Measurements from ENCODE around the gene PLCH2. TPM values are rescaled to one million over a fixed set of nuclear protein-coding genes. Genes with fewer than 3 reads are reported as not detected.
A peak's percentile ranks its signal among the peaks of the same experiment; 100 is the strongest.

The PLCH2 gene
- total RNA-seq, 2 experiments from 2014 or later: 2.1 TPM

DNA sequence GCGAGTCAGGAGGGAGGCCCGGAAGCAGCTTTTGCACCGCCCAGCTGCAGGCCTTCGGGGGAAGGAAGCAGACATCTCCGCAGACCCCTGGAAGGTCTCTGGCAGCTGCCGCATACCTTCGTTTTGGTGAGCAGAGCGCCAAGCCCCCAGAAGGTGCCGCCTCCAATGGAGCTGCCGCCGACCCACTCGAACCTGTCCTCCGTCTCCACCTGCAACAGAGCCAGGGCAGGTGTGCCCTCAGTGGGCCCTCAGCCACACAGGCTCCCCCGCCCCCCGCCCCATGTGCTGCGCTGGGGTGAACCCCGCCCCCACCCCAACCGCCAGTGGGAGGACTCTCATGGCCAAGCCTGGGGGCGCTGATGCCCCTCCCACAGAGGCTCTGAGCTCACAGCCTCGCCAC lies 44.1 kb downstream of the PLCH2 start:
- CTCF ChIA-PET: no interaction called here
- peaks cover 31% of the 10 kb centered on the region for H3K4me1 Mint-ChIP-seq (ENCODE audit: low read depth)
- DNase-seq: no peak

DNA sequence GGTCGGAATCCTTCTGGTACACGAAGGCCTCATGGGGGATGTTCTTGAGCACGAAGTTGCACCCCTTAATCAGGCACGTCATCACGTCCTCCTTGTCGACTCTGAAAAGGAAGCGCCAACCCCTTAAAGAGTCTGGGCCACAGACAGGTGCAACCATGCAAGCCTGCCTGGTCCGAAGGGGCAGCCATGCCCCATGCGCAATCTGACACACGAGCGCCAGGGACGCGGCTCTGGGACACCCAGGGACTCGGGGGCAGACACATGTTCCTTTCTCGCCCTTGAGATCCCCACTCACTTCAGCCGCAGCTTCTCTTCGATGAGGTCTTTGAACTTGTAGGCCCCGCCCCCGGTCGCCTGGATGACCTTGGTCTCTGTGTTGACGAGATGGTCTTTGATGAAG lies 44.7 kb downstream of the PLCH2 start:
- Mint-ChIP-seq H3K4me1 (ENCODE audit: low read depth) (peaks cover 34% of the 10 kb centered on the region), H3K27me3 (ENCODE audit: low read depth) (no peaks in the 10 kb centered on the region), H3K9me3 (no peaks in the 10 kb centered on the region), H3K4me3 (no peak overlapping the region), H3K27ac (no peak overlapping the region), H3K36me3 (ENCODE audit: low read depth) (peaks cover 16% of the 10 kb centered on the region)
- intact Hi-C loops (cut with micrococcal nuclease): no loop called here
- CTCF ChIA-PET: no interaction called here
- no peak for DNase-seq

More for the DNA sequence above, 44.1 kb downstream of the PLCH2 start:
- no peaks in the 10 kb centered on the region for H3K9me3 Mint-ChIP-seq
- peaks cover 16% of the 10 kb centered on the region for H3K36me3 Mint-ChIP-seq (ENCODE audit: low read depth)
- no peak overlapping the region for H3K4me3 Mint-ChIP-seq
- intact Hi-C loops (cut with micrococcal nuclease): no loop called here
- no peaks in the 10 kb centered on the region for H3K27me3 Mint-ChIP-seq (ENCODE audit: low read depth)
- no peak overlapping the region for H3K27ac Mint-ChIP-seq

GRCh38 chr1:2522230-2522629 lies 46.1 kb downstream of the PLCH2 start:
- H3K4me1 Mint-ChIP-seq (ENCODE audit: low read depth): peaks cover 39% of the 10 kb centered on the region
- CTCF ChIA-PET: no interaction called here
- peaks cover 13% of the 10 kb centered on the region for H3K36me3 Mint-ChIP-seq (ENCODE audit: low read depth)
- intact Hi-C loops (cut with micrococcal nuclease): no loop called here
- no peak for DNase-seq
- H3K9me3 Mint-ChIP-seq: no peaks in the 10 kb centered on the region
- no peak overlapping the region for H3K4me3 Mint-ChIP-seq
- H3K27ac Mint-ChIP-seq: peak overlapping the region; percentile 97
- no peaks in the 10 kb centered on the region for H3K27me3 Mint-ChIP-seq (ENCODE audit: low read depth)

GRCh38 chr1:2523191-2523890 lies 47.3 kb downstream of the PLCH2 start:
- no peaks in the 10 kb centered on the region for H3K9me3 Mint-ChIP-seq
- peaks cover 13% of the 10 kb centered on the region for H3K36me3 Mint-ChIP-seq (ENCODE audit: low read depth)
- H3K4me1 Mint-ChIP-seq (ENCODE audit: low read depth): peaks cover 39% of the 10 kb centered on the region
- H3K27ac Mint-ChIP-seq: peak overlapping the region; percentile 97
- CTCF ChIA-PET: interaction anchor here (1.1 to 2.1 kb wide), 5 partner anchors 24 to 110 kb away, joined by 3 to 10 read pairs (median 5); no protein-coding TSS in a partner anchor
- peak overlapping the region; percentile 87 for H3K4me3 Mint-ChIP-seq
- H3K27me3 Mint-ChIP-seq (ENCODE audit: low read depth): no peaks in the 10 kb centered on the region
- intact Hi-C loops (cut with micrococcal nuclease): no loop called here
- peak; percentile 64 for DNase-seq

- CTCF ChIA-PET: interaction anchor here (0.6 to 2.1 kb wide), 8 partner anchors 10 to 1118 kb away, joined by 3 to 10 read pairs (median 3); no protein-coding TSS in a partner anchor
- H3K27ac Mint-ChIP-seq: peak overlapping the region; percentile 97
- peak overlapping the region; percentile 87 for H3K4me3 Mint-ChIP-seq
- no peaks in the 10 kb centered on the region for H3K9me3 Mint-ChIP-seq
- H3K27me3 Mint-ChIP-seq (ENCODE audit: low read depth): no peaks in the 10 kb centered on the region
- DNase-seq: peak; percentile 66
- peaks cover 44% of the 10 kb centered on the region for H3K4me1 Mint-ChIP-seq (ENCODE audit: low read depth)
- H3K36me3 Mint-ChIP-seq (ENCODE audit: low read depth): peaks cover 11% of the 10 kb centered on the region
- intact Hi-C loops (cut with micrococcal nuclease): no loop called here
Measured at GRCh38 chr1:2523891-2524609, 48.0 kb downstream of the PLCH2 start.

GRCh38 chr1:2525572-2525919 lies 49.5 kb downstream of the PLCH2 start:
- Mint-ChIP-seq H3K27me3 (ENCODE audit: low read depth) (no peaks in the 10 kb centered on the region), H3K27ac (peak overlapping the region; percentile 97), H3K9me3 (no peaks in the 10 kb centered on the region), H3K4me1 (ENCODE audit: low read depth) (peaks cover 45% of the 10 kb centered on the region), H3K36me3 (ENCODE audit: low read depth) (peaks cover 9% of the 10 kb centered on the region), H3K4me3 (peak overlapping the region; percentile 87)
- intact Hi-C loops (cut with micrococcal nuclease): loop anchor here (5.0 kb wide), 1 partner anchor 328 kb away; no protein-coding TSS in a partner anchor
- DNase-seq: no peak
- CTCF ChIA-PET: interaction anchor here (2.1 kb wide), 1 partner anchor 22 kb away, joined by 10 read pairs; no protein-coding TSS in a partner anchor

- H3K4me1 Mint-ChIP-seq (ENCODE audit: low read depth): peaks cover 47% of the 10 kb centered on the region
Measured at GRCh38 chr1:2525920-2526823, 50.1 kb downstream of the PLCH2 start, which contains the start of gene PANK4. TSS of gene PANK4 (minus strand) at chr1:2526596. CDS start at chr1:2526587, 9 bp downstream.

GRCh38 chr1:2526824-2527555 lies 50.9 kb downstream of the PLCH2 start:
- peaks cover 6% of the 10 kb centered on the region for H3K36me3 Mint-ChIP-seq (ENCODE audit: low read depth)
- H3K27ac Mint-ChIP-seq: no peak overlapping the region
- H3K9me3 Mint-ChIP-seq: no peaks in the 10 kb centered on the region
- peak overlapping the region; percentile 87 for H3K4me3 Mint-ChIP-seq
- CTCF ChIA-PET: no interaction called here
- H3K27me3 Mint-ChIP-seq (ENCODE audit: low read depth): peaks cover 7% of the 10 kb centered on the region
- H3K4me1 Mint-ChIP-seq (ENCODE audit: low read depth): peaks cover 47% of the 10 kb centered on the region
- intact Hi-C loops (cut with micrococcal nuclease): loop anchor here (1.0 to 5.0 kb wide), 6 partner anchors 20 to 330 kb away; partner anchors contain the start of gene PRXL2B
- DNase-seq: peak; percentile 88

More at GRCh38 chr1:2525920-2526823, 50.1 kb downstream of the PLCH2 start, which contains the start of gene PANK4:
- peak within 1 kb of the TSS; percentile 87 for H3K4me3 Mint-ChIP-seq
- intact Hi-C loops (cut with micrococcal nuclease): loop anchor here (1.0 to 5.0 kb wide), 6 partner anchors 21 to 329 kb away; partner anchors contain the start of gene PRXL2B
- no peaks in the 10 kb centered on the region for H3K9me3 Mint-ChIP-seq
- peak; percentile 90 for DNase-seq
- peaks cover 6% of the 10 kb centered on the region for H3K36me3 Mint-ChIP-seq (ENCODE audit: low read depth)
- CTCF ChIA-PET: interaction anchor here (0.7 to 2.1 kb wide), 2 partner anchors 20 to 21 kb away, joined by 3 to 10 read pairs; no protein-coding TSS in a partner anchor
- H3K27ac Mint-ChIP-seq: peak within 1 kb of the TSS; percentile 97
- peaks cover 3% of the 10 kb centered on the region for H3K27me3 Mint-ChIP-seq (ENCODE audit: low read depth)

DNA sequence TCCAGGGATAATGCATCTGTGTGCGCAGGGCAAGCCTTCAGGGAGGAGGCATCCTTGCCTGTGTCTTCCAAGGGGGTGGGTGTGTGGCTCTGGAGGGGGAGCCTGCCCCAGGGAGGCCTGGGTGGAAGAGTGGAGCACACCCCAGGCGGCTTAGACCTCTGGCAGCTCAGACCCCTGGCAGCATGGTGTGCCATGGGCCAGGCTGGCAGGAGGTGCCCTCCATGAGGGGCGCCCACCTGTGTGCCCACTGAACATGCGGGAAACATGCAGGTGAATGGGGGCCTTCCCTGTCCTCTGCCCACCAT lies 51.4 kb downstream of the PLCH2 start:
- Mint-ChIP-seq H3K36me3 (ENCODE audit: low read depth) (peaks cover 5% of the 10 kb centered on the region), H3K4me3 (no peak overlapping the region), H3K27ac (no peak overlapping the region), H3K4me1 (ENCODE audit: low read depth) (peaks cover 44% of the 10 kb centered on the region), H3K27me3 (ENCODE audit: low read depth) (peaks cover 9% of the 10 kb centered on the region), H3K9me3 (no peaks in the 10 kb centered on the region)
- no peak for DNase-seq
- CTCF ChIA-PET: no interaction called here
- intact Hi-C loops (cut with micrococcal nuclease): loop anchor here (5.0 kb wide), 1 partner anchor 330 kb away; no protein-coding TSS in a partner anchor

DNA sequence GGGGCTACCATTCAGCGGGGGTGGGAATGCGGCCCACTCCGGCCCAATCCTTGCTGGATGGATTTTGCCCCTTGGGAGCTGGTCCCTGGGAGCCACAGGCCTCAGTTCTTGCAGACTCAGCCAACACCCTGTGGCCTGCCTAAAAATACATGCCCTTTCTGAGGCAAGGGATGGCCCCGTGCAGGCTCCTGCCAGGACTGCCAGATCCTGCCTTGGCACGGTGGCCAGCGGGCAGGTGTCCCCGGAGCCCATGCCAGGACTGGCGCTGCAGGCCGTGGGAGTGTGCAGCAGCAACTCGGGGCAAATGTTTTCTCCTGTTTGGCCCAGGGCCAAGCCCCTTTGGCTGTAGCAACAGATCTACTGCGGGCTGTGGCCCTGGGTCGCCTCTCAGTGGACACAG lies 51.9 kb downstream of the PLCH2 start:
- H3K4me1 Mint-ChIP-seq (ENCODE audit: low read depth): peaks cover 39% of the 10 kb centered on the region
- intact Hi-C loops (cut with micrococcal nuclease): loop anchor here (5.0 kb wide), 1 partner anchor 331 kb away; no protein-coding TSS in a partner anchor
- no peaks in the 10 kb centered on the region for H3K9me3 Mint-ChIP-seq
- H3K27me3 Mint-ChIP-seq (ENCODE audit: low read depth): peaks cover 9% of the 10 kb centered on the region
- CTCF ChIA-PET: interaction anchor here (0.6 kb wide), 1 partner anchor 21 kb away, joined by 4 read pairs; no protein-coding TSS in a partner anchor
- H3K4me3 Mint-ChIP-seq: no peak overlapping the region
- no peak for DNase-seq
- no peak overlapping the region for H3K27ac Mint-ChIP-seq
- H3K36me3 Mint-ChIP-seq (ENCODE audit: low read depth): peaks cover 2% of the 10 kb centered on the region

- H3K27me3 Mint-ChIP-seq (ENCODE audit: low read depth): peaks cover 9% of the 10 kb centered on the region
- peaks cover 34% of the 10 kb centered on the region for H3K4me1 Mint-ChIP-seq (ENCODE audit: low read depth)
- peak overlapping the region; percentile 6 for H3K4me3 Mint-ChIP-seq
- CTCF ChIA-PET: no interaction called here
- intact Hi-C loops (cut with micrococcal nuclease): loop anchor here (5.0 kb wide), 1 partner anchor 331 kb away; no protein-coding TSS in a partner anchor
- no peak for DNase-seq
- no peak overlapping the region for H3K27ac Mint-ChIP-seq
- no peaks in the 10 kb centered on the region for H3K36me3 Mint-ChIP-seq (ENCODE audit: low read depth)
- no peaks in the 10 kb centered on the region for H3K9me3 Mint-ChIP-seq
Measured at GRCh38 chr1:2528611-2528965, 52.5 kb downstream of the PLCH2 start.

Measured in activated naive CD4-positive, alpha-beta T cell treated with anti-CD3 and anti-CD28 coated beads for 36 hours (primary cell).